HepG2 (cell line): Measurements from ENCODE around the gene ALDH18A1. TPM values are rescaled to one million over a fixed set of nuclear protein-coding genes. Genes with fewer than 3 reads are reported as not detected.

Source experiments
- ATAC-seq: fragments of 200-7000 bp; cut with Tn5 transposase; 3 replicates; pipeline ENCODE4 v1.9.1; 2020; ENCODE audit warnings: mild to moderate bottlenecking, moderate library complexity
- BruUV-seq: library from RNA; stranded (reverse); fragments of 400-500 nt; replicated peaks from 2 replicates; lab custom pipeline; 2021; lab: Mats Ljungman, UMichigan
- CTCF ChIA-PET: fragments of 300-600 bp; formaldehyde crosslinking; extraction: SDS; loops from one replicate; lab custom pipeline; 2021; ENCODE audit warnings: low total read pairs, inconsistent platforms, low intra/inter-chr PET ratio; lab: Yijun Ruan, JAX
- POLR2A ChIA-PET: fragments of 350-600 bp; sonication (Branson Sonifier 250); formaldehyde crosslinking; loops from one replicate; lab custom pipeline; 2020; ENCODE audit warnings: antibody characterized with exemption, inconsistent platforms; lab: Yijun Ruan, JAX
- DNase-seq: peaks from one replicate; pipeline ENCODE4 v3.0.0-alpha.2; 2015; ENCODE audit warnings: low spot score
- FAIRE-seq: peaks from 3 replicates; lab custom pipeline; 2011; peaks lifted over from hg19 to GRCh38; lab: Jason Lieb, UNC
- H2AFZ ChIP-seq: one replicate; pipeline ENCODE4 v1.6.1; 2011; ENCODE audit warnings: low read length, inconsistent platforms
- H3K27ac ChIP-seq: fragments of 300-600 bp; 3 replicates; pipeline ENCODE4 v1.8.0; 2011; ENCODE audit warnings: mixed run types, mild to moderate bottlenecking, mixed read lengths, low read length, inconsistent platforms; ENCODE audit not compliant: insufficient read depth; ENCODE audit errors: extremely low read length
- H3K27me3 ChIP-seq, 2 experiments: fragments of 200-600 bp in 1 of 2; 2 replicates in 1 of 2; 3 replicates in 1 of 2; pipeline versions ENCODE4 v1.6.0 to v1.8.0; 2011; ENCODE audit warnings: low read length in 2 of 2, mild to moderate bottlenecking in 2 of 2, moderate library complexity in 2 of 2, inconsistent platforms in 1 of 2; ENCODE audit not compliant: insufficient read depth in 2 of 2, control insufficient read depth in 1 of 2
- H3K36me3 ChIP-seq, 2 experiments: fragments of 200-600 bp in 1 of 2; replicated peaks in 1 of 2; 2 replicates in 1 of 2; 3 replicates in 1 of 2; pipeline versions ENCODE4 v1.5.1 to v1.8.0; 2011; ENCODE audit warnings: low read length in 2 of 2, inconsistent platforms in 1 of 2; ENCODE audit not compliant: insufficient read depth in 2 of 2, control insufficient read depth in 1 of 2
- H3K4me1 ChIP-seq: 2 replicates; pipeline ENCODE4 v1.5.1; 2012; ENCODE audit warnings: low read length, inconsistent platforms; ENCODE audit not compliant: insufficient read depth
- H3K4me2 ChIP-seq: 2 replicates; pipeline ENCODE4 v1.6.0; 2011; ENCODE audit warnings: low read depth, low read length, inconsistent platforms
- H3K4me3 ChIP-seq, 3 experiments: fragments of 200-600 bp in 1 of 3; sonication (generic), shearing (Covaris generic) in 1 of 3; replicated peaks in 1 of 3; 2 replicates each; pipeline ENCODE4 v1.5.1; 2011 to 2016; ENCODE audit warnings: low read length in 3 of 3, inconsistent platforms in 2 of 3, low read depth in 2 of 3, mild to moderate bottlenecking in 2 of 3, control low read depth in 1 of 3, mixed read lengths in 1 of 3; ENCODE audit not compliant: insufficient read depth in 1 of 3
- H3K79me2 ChIP-seq: one replicate; pipeline ENCODE4 v1.6.1; 2011; ENCODE audit warnings: low read length, inconsistent platforms; ENCODE audit not compliant: insufficient read depth
- H3K9ac ChIP-seq: 2 replicates; pipeline ENCODE4 v1.6.0; 2011; ENCODE audit warnings: mild to moderate bottlenecking, low read depth, low read length, inconsistent platforms; ENCODE audit not compliant: insufficient read depth
- H3K9me3 ChIP-seq: 2 replicates; pipeline ENCODE4 v1.5.1; 2012; ENCODE audit warnings: mild to moderate bottlenecking, low read length
- H4K20me1 ChIP-seq: 2 replicates; pipeline ENCODE4 v1.6.0; 2011; ENCODE audit warnings: inconsistent platforms, mild to moderate bottlenecking, low read length, moderate library complexity; ENCODE audit not compliant: insufficient read depth
- FOXA3 ChIP-seq: IDR thresholded peaks from 2 replicates; pipeline ENCODE4 v1.6.1; 2016; ENCODE audit warnings: missing genetic modification reagents, missing compliant biosample characterization
- NCOR1 ChIP-seq: fragments of 200-600 bp; sonication (generic); IDR thresholded peaks from 2 replicates; pipeline ENCODE4 v1.7.0; 2017; ENCODE audit warnings: antibody characterized with exemption, low read length, borderline replicate concordance
- NFKBIZ ChIP-seq: IDR thresholded peaks from 2 replicates; pipeline ENCODE4 v1.6.1; 2018; ENCODE audit warnings: missing genetic modification reagents, missing compliant biosample characterization
- NKX3-1 ChIP-seq: sonication (generic); formaldehyde crosslinking; IDR thresholded peaks from 2 replicates; pipeline ENCODE4 v1.5.0; 2020; ENCODE audit warnings: missing genetic modification reagents
- PITX1 ChIP-seq: sonication (generic); formaldehyde crosslinking; IDR thresholded peaks from 2 replicates; pipeline ENCODE4 v1.5.1; 2020; ENCODE audit warnings: mild to moderate bottlenecking, missing genetic modification reagents
- SALL1 ChIP-seq: sonication (generic); formaldehyde crosslinking; IDR thresholded peaks from 2 replicates; pipeline ENCODE4 v1.8.0; 2022; ENCODE audit warnings: mild to moderate bottlenecking, missing genetic modification reagents
- SMARCC2 ChIP-seq: fragments of 450-650 bp; IDR thresholded peaks from 2 replicates; pipeline ENCODE4 v1.6.1; 2017; ENCODE audit warnings: antibody characterized with exemption, mild to moderate bottlenecking
- SMYD3 ChIP-seq: sonication (generic); formaldehyde crosslinking; IDR thresholded peaks from 2 replicates; pipeline ENCODE4 v1.8.1; 2023; ENCODE audit warnings: mild to moderate bottlenecking, missing genetic modification reagents
- SOX13 ChIP-seq, 3 experiments: fragments of 450-650 bp in 1 of 3; sonication (generic) in 1 of 3; formaldehyde crosslinking in 1 of 3; IDR thresholded peaks in 2 of 3; conservative IDR thresholded peaks in 1 of 3; 2 replicates each; pipeline versions ENCODE4 v1.5.0 to v1.6.1; 2016 to 2020; ENCODE audit warnings: antibody characterized with exemption in 1 of 3, mild to moderate bottlenecking in 1 of 3, missing compliant biosample characterization in 1 of 3, missing genetic modification reagents in 1 of 3, moderate library complexity in 1 of 3
- TARDBP ChIP-seq: sonication (generic); formaldehyde crosslinking; IDR thresholded peaks from 2 replicates; pipeline ENCODE4 v1.8.0; 2022; ENCODE audit warnings: mild to moderate bottlenecking, missing genetic modification reagents
- ZFP1 ChIP-seq: IDR thresholded peaks from 2 replicates; pipeline ENCODE4 v1.6.1; 2016
- ZMAT3 ChIP-seq: sonication (generic); formaldehyde crosslinking; conservative IDR thresholded peaks from 2 replicates; pipeline ENCODE4 v1.7.0; 2021; ENCODE audit warnings: missing genetic modification reagents
- ZNF225 ChIP-seq: sonication (generic); formaldehyde crosslinking; IDR thresholded peaks from 2 replicates; pipeline ENCODE4 v1.4.0; 2020; ENCODE audit warnings: mild to moderate bottlenecking, missing genetic modification reagents
- WGBS: methylation state at CpG from one replicate; pipeline ENCODE4 v1.1.6; 2017; ENCODE audit warnings: low lambda C conversion rate; 5-methylcytosine and 5-hydroxymethylcytosine counted together
- in situ Hi-C: cut with HindIII; loops from 2 replicates; pipeline ENCODE4 v1.10.0; 2017; ENCODE audit warnings: low pct_unique_long_range_greater_than_20kb; ENCODE audit not compliant: extremely low pct_ligation_motif_present
- intact Hi-C: fragments of 100-400 bp; cut with micrococcal nuclease; formaldehyde crosslinking; loops from one replicate; pipeline ENCODE4 v1.10.0; 2022; ENCODE audit not compliant: unreplicated experiment
- polyA plus RNA-seq, 8 experiments: library from polyadenylated mRNA; depleted of rRNA in 3 of 8; stranded (reverse) in 7 of 8; unstranded in 1 of 8; fragments of >200 nt; fragmentation: Illumina TruSeq in 4 of 8; extraction: Trizol in 4 of 8; gene quantifications; 2 replicates each; pipeline versions ENCODE4 v1.2.1 to v1.2.3, GENCODE V29; 2011 to 2016; ENCODE audit warnings: low read depth in 4 of 8, missing spikeins in 1 of 8, mixed read lengths in 1 of 8; ENCODE audit not compliant: insufficient read depth in 1 of 8
- total RNA-seq, 5 experiments: library from RNA; depleted of rRNA; stranded (reverse); fragments of >200 nt; fragmentation: Illumina TruSeq; extraction: Trizol; gene quantifications; 2 replicates each; pipeline ENCODE4 v1.2.3, GENCODE V29; 2016; ENCODE audit warnings: low read depth in 1 of 5
- TF ChIP-seq, protein P1 (sequence below): sonication (generic); formaldehyde crosslinking; conservative IDR thresholded peaks from 2 replicates; pipeline ENCODE4 v1.4.0; 2020; ENCODE audit warnings: missing genetic modification reagents
- TF ChIP-seq, protein P2 (sequence below): sonication (generic); formaldehyde crosslinking; IDR thresholded peaks from 2 replicates; pipeline ENCODE4 v1.8.1; 2023; ENCODE audit warnings: mild to moderate bottlenecking, missing genetic modification reagents
- TF ChIP-seq, protein P3 (sequence below): IDR thresholded peaks from 2 replicates; pipeline ENCODE4 v1.6.1; 2016; ENCODE audit warnings: mild to moderate bottlenecking
- TF ChIP-seq, protein P4 (sequence below): sonication (generic); formaldehyde crosslinking; IDR thresholded peaks from 2 replicates; pipeline ENCODE4 v1.4.0; 2020; ENCODE audit warnings: missing genetic modification reagents

ALDH18A1 gene
- total and polyA plus RNA-seq, 2 of the 13 experiments (the other 11 are each of a cell fraction or from before 2014, with no cell fraction given), result 180 to 263 TPM

DNA sequence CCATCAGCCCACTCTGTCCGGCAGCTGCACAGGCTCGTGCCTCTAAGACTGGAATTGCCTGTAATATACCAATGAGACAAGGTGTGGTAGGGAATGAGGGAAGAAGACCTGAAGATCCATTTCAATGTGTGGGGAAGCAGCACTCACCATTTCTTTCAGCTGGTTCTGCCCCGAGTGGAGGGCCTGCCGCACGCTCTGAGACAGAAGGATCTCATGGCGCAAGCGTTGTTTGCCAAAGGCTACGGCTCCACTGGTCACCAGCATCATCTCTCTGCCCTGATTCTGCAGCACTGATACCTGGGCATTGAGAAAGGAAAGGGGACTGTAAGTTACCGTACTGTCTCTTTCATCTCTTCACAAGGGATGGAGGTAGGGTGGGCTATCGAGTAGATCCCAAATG is 19.4 kb downstream of the ALDH18A1 start (continued):
- TF ChIP-seq, protein P1, sequence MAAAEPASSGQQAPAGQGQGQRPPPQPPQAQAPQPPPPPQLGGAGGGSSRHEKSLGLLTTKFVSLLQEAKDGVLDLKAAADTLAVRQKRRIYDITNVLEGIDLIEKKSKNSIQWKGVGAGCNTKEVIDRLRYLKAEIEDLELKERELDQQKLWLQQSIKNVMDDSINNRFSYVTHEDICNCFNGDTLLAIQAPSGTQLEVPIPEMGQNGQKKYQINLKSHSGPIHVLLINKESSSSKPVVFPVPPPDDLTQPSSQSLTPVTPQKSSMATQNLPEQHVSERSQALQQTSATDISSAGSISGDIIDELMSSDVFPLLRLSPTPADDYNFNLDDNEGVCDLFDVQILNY (CRISPR knock-in tag), result no peak
- peak; percentile 39; the same call in 1 of the 2 replicates for TF ChIP-seq SALL1 (CRISPR knock-in tag)
- no peak for TF ChIP-seq TARDBP (CRISPR knock-in tag)
- TF ChIP-seq FOXA3, result peak; percentile 8; the same call in 1 of the 2 replicates

DNA sequence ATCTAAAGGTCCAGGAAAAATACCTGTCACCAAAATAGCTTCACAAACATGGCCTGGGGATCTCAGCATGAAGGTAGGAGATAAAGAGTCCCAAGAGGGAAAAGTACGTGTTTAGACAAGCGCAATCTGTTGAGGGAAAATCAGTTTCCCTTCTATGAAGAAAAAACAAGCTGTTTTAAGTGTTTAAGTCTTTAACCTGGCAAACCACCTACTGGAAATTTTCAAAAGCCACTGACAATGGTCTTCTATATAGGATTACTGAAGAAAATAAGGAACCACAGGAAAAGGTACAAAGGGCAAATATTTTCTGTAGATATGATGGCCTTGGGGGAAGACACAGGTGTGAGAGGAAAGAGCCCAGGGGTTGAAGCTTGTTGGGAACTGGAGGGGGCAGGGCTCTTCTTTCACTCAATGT is 21.2 kb downstream of the ALDH18A1 start:
- BruUV-seq, result no TSS peak
- ChIA-PET CTCF (no interaction called here), POLR2A (interaction anchor here (0.6 to 1.8 kb wide), 9 partner anchors 9 to 1041 kb away, joined by 3 to 9 read pairs (median 5); partner anchors contain the start of genes ALDH18A1 and TCTN3)
- WGBS, result 0% methylated on average over 2 of the region's 2 CpGs
- peaks cover 24 to 71% of the 10 kb centered on the region in 2 experiments for H3K36me3 ChIP-seq
- H3K4me1 ChIP-seq, result peaks cover 80% of the 10 kb centered on the region
- no peaks in the 10 kb centered on the region for H3K27me3 ChIP-seq
- no peak overlapping the region for H2AFZ ChIP-seq
- H3K9ac ChIP-seq, result peak overlapping the region; percentile 52
- H3K4me3 ChIP-seq, result no peak overlapping the region; a peak in 1 of 6 replicates
- ATAC-seq (peak; percentile 81), FAIRE-seq (peak; percentile 82), DNase-seq (peak; percentile 96)
- peak overlapping the region; percentile 78 for H3K27ac ChIP-seq
- peaks cover 3% of the 10 kb centered on the region for H3K79me2 ChIP-seq
- no peaks in the 10 kb centered on the region for H4K20me1 ChIP-seq
- intact Hi-C loops (loop anchor here (1.0 kb wide), 1 partner anchor 21 kb away; the partner anchor contains the start of gene ALDH18A1), in situ Hi-C loops (no loop called here)
- H3K9me3 ChIP-seq, result no peaks in the 10 kb centered on the region
- H3K4me2 ChIP-seq, result peak overlapping the region; percentile 62
- TF ChIP-seq, protein P2, sequence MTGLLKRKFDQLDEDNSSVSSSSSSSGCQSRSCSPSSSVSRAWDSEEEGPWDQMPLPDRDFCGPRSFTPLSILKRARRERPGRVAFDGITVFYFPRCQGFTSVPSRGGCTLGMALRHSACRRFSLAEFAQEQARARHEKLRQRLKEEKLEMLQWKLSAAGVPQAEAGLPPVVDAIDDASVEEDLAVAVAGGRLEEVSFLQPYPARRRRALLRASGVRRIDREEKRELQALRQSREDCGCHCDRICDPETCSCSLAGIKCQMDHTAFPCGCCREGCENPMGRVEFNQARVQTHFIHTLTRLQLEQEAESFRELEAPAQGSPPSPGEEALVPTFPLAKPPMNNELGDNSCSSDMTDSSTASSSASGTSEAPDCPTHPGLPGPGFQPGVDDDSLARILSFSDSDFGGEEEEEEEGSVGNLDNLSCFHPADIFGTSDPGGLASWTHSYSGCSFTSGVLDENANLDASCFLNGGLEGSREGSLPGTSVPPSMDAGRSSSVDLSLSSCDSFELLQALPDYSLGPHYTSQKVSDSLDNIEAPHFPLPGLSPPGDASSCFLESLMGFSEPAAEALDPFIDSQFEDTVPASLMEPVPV (CRISPR knock-in tag), result no peak
- TF ChIP-seq SMYD3 (CRISPR knock-in tag) (no peak), ZNF225 (no peak), ZFP1 (CRISPR knock-in tag) (peak; percentile 48; the same call in 1 of the 2 replicates), ZMAT3 (CRISPR knock-in tag) (no peak), SOX13 (IDR thresholded peaks at IDR 0.05) (peak; percentile 55; the same call in 1 of the 2 replicates), SOX13 (CRISPR knock-in tag; conservative IDR thresholded peaks at IDR 0.05 in 1 of 2, IDR thresholded peaks at IDR 0.05 in 1 of 2) (peak in 1 of 2 experiments; percentile 80; a peak in 2 of 4 replicates), SMARCC2 (no peak), NKX3-1 (CRISPR knock-in tag) (no peak; the same call in 1 of the 2 replicates), NCOR1 (peak; percentile 57; the same call in 1 of the 2 replicates), PITX1 (CRISPR knock-in tag) (peak; percentile 84), NFKBIZ (CRISPR knock-in tag) (peak; percentile 40; the same call in 1 of the 2 replicates)
- TF ChIP-seq, protein P3, sequence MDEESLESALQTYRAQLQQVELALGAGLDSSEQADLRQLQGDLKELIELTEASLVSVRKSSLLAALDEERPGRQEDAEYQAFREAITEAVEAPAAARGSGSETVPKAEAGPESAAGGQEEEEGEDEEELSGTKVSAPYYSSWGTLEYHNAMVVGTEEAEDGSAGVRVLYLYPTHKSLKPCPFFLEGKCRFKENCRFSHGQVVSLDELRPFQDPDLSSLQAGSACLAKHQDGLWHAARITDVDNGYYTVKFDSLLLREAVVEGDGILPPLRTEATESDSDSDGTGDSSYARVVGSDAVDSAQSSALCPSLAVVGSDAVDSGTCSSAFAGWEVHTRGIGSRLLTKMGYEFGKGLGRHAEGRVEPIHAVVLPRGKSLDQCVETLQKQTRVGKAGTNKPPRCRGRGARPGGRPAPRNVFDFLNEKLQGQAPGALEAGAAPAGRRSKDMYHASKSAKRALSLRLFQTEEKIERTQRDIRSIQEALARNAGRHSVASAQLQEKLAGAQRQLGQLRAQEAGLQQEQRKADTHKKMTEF (CRISPR knock-in tag), result peak; percentile 75; the same call in 1 of the 2 replicates
- TF ChIP-seq, protein P4, sequence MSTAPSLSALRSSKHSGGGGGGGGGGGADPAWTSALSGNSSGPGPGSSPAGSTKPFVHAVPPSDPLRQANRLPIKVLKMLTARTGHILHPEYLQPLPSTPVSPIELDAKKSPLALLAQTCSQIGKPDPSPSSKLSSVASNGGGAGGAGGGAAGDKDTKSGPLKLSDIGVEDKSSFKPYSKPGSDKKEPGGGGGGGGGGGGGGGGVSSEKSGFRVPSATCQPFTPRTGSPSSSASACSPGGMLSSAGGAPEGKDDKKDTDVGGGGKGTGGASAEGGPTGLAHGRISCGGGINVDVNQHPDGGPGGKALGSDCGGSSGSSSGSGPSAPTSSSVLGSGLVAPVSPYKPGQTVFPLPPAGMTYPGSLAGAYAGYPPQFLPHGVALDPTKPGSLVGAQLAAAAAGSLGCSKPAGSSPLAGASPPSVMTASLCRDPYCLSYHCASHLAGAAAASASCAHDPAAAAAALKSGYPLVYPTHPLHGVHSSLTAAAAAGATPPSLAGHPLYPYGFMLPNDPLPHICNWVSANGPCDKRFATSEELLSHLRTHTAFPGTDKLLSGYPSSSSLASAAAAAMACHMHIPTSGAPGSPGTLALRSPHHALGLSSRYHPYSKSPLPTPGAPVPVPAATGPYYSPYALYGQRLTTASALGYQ (CRISPR knock-in tag), result peak; percentile 67
